ENCODE measurements around the gene B9D2.
A peak's percentile ranks its signal among the peaks of the same experiment; 100 is the strongest.

B9D2 gene

GRCh38 chr19:41309180-41310032, 54.5 kb downstream of the B9D2 start:
- DNase-seq (ENCODE audit: low read depth): no peak

GRCh38 chr19:41308450-41309179, 55.3 kb downstream of the B9D2 start:
- peak; percentile 89 for DNase-seq (ENCODE audit: low read depth)

GRCh38 chr19:41307954-41308449, 55.9 kb downstream of the B9D2 start:
- no peak for DNase-seq (ENCODE audit: low read depth)

- DNase-seq (ENCODE audit: low read depth): no peak
Observed at GRCh38 chr19:41307090-41307875, 56.7 kb downstream of the B9D2 start.

DNA sequence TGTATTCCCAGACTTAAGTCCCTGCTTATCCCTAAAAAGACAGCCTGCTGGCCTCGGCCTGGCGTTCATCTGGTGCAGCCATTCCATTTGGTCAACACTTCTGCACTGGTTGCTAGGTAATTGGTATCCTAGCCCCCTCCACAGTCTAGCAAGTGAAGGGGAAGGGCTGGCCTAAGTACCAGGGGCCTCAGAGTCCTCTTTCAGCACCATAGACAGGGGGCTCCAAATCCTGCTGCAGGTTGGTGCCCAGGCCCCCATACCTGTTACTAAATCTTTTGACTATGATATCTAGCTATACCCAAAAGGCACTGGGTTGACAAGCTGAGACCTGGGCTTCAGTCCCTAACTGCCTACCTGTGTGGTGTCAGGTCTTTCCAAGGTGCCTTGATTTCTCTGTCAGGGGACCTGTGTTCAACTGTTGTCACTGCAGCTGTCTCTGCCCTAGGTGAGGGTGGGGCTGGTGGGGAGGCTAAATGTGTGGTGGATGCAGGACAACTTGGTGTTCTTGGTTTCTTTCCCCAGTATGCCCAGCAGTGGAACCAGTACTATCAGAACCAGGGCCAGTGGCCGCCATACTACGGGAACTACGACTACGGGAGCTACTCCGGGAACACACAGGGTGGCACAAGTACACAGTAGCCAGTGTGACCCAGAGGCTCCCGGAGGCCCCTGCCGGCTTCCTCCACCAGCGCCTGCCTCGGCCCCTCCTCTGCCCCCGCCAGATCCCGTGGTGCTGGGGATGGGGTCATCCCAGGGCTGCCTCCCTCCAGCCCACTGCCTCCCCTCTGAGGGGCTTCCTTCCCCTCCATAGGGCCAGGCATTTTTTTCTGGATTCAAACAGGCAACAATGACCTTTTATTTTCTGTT, 57.8 kb downstream of the B9D2 start:
- DNase-seq (ENCODE audit: low read depth): no peak

DNA sequence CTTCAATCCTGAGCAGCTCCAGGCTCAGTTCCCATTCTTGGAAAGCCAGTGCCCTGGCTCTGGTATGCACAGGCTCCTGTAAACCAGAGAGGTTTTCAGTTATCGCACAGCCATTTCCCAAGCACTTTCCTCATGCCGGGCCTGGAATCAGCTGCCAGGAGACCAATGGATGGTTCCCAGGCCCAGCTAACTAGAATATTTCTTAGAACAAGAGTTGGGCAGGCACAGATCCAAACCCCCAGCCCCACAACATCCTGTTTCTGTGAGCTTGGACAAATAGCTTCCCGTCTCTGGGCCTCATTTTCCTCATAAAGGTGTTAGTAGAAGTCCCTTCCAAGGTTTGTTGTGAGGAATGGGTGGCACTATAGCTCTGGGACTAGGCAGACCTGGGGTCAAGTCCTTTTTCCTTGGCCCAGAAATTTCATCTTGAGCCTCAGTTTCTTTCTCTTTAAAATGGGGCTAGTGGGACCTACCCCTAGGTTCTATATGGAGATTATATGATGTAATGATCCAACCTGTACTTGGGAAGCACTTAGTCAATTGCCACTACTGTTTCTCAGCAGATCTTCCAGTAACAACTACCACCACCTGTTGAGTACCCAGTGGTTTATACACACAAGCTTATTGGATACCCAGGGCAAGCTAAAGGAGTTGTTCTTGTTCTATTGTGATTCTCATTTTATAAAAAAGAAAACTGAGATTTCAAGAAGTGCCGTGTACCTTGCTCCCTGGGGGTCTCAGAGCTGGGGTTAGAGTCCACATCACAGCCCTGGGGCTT, 59.1 kb downstream of the B9D2 start:
- no peak for DNase-seq (ENCODE audit: low read depth)
